Naive thymus-derived CD4-positive, alpha-beta T cell (primary cell): Measurements from ENCODE around the gene FNIP2. TPM values are rescaled to one million over a fixed set of nuclear protein-coding genes. Genes with fewer than 3 reads are reported as not detected.

Experiments used
- ATAC-seq: fragments of 150-1000 bp; cut with Tn5 transposase; 2 replicates; pipeline ENCODE4 v1.10.0; 2021; ENCODE audit warnings: mild to moderate bottlenecking, moderate library complexity
- CTCF ChIA-PET: fragments of 350-600 bp; sonication (Branson Sonifier 250); formaldehyde crosslinking; loops from one replicate; lab custom pipeline; 2021; ENCODE audit warnings: antibody characterized with exemption; lab: Charles Lee
- POLR2A ChIA-PET: fragments of 350-600 bp; sonication (Branson Sonifier 250); formaldehyde crosslinking; loops from one replicate; lab custom pipeline; 2021; ENCODE audit warnings: antibody characterized with exemption, inconsistent platforms; lab: Charles Lee
- DNase-seq, 9 donors: peaks; one replicate each; pipeline versions ENCODE4 v3.0.0 to v3.0.0-alpha.2; 2020 to 2022; ENCODE audit warnings: mixed read lengths in 1 of 9
- H3K27ac ChIP-seq: one replicate; pipeline ENCODE4 v1.7.0; 2013; ENCODE audit warnings: mild to moderate bottlenecking, low read depth, low read length, moderate library complexity
- H3K27me3 ChIP-seq, 2 donors: one replicate each; pipeline ENCODE4 v1.7.0; 2013; ENCODE audit warnings: low read length in 2 of 2, mild to moderate bottlenecking in 2 of 2, moderate library complexity in 2 of 2; ENCODE audit not compliant: control insufficient read depth in 2 of 2, insufficient read depth in 2 of 2
- H3K36me3 ChIP-seq, 3 experiments: 1 replicate in 2 of 3; 2 replicates in 1 of 3; pipeline ENCODE4 v1.7.0; 2013; ENCODE audit warnings: low read length in 3 of 3, mild to moderate bottlenecking in 3 of 3, moderate library complexity in 1 of 3; ENCODE audit not compliant: insufficient read depth in 3 of 3, control insufficient read depth in 2 of 3
- H3K4me1 ChIP-seq, 2 donors: one replicate each; pipeline ENCODE4 v1.7.0; 2013; ENCODE audit warnings: low read length in 2 of 2, mild to moderate bottlenecking in 2 of 2, moderate library complexity in 1 of 2; ENCODE audit not compliant: control insufficient read depth in 2 of 2, insufficient read depth in 2 of 2
- H3K4me3 ChIP-seq: 2 replicates; pipeline ENCODE4 v1.7.0; 2013; ENCODE audit warnings: mild to moderate bottlenecking, low read length
- H3K9me3 ChIP-seq, 3 experiments: 1 replicate in 2 of 3; 2 replicates in 1 of 3; pipeline ENCODE4 v1.7.0; 2013; ENCODE audit warnings: low read length in 3 of 3; ENCODE audit not compliant: control insufficient read depth in 2 of 3
- H3K27ac Mint-ChIP-seq, 9 donors: one replicate each; pipeline ENCODE4 v1.8.0; 2020 to 2022; ENCODE audit warnings: mixed read lengths in 9 of 9, mild to moderate bottlenecking in 8 of 9, moderate library complexity in 5 of 9, inconsistent platforms in 2 of 9
- H3K27me3 Mint-ChIP-seq, 5 donors: one replicate each; pipeline ENCODE4 v1.8.0; 2021 to 2022; ENCODE audit warnings: mixed read lengths in 5 of 5, mild to moderate bottlenecking in 1 of 5
- H3K36me3 Mint-ChIP-seq, 5 donors: one replicate each; pipeline ENCODE4 v1.8.0; 2020 to 2022; ENCODE audit warnings: mixed read lengths in 5 of 5, mild to moderate bottlenecking in 3 of 5, inconsistent platforms in 1 of 5
- H3K4me1 Mint-ChIP-seq, 7 donors: one replicate each; pipeline ENCODE4 v1.8.0; 2020 to 2022; ENCODE audit warnings: mixed read lengths in 7 of 7, mild to moderate bottlenecking in 3 of 7, inconsistent platforms in 1 of 7
- H3K4me3 Mint-ChIP-seq, 10 donors: one replicate each; pipeline ENCODE4 v1.8.0; 2020 to 2022; ENCODE audit warnings: mild to moderate bottlenecking in 10 of 10, mixed read lengths in 10 of 10, moderate library complexity in 6 of 10, inconsistent platforms in 2 of 10
- H3K9me3 Mint-ChIP-seq, 11 donors: one replicate each; pipeline ENCODE4 v1.8.0; 2020 to 2022; ENCODE audit warnings: mixed read lengths in 11 of 11, mild to moderate bottlenecking in 4 of 11, inconsistent platforms in 1 of 11, moderate library complexity in 1 of 11
- intact Hi-C, 2 donors: fragments of 100-400 bp; cut with micrococcal nuclease; formaldehyde crosslinking; loops; one replicate each; pipeline ENCODE4 v1.15.1; 2023
- polyA plus RNA-seq, 2 donors: library from polyadenylated mRNA; unstranded; fragments of 300-500 nt; fragmentation: Illumina TruSeq; gene quantifications; one replicate each; pipeline ENCODE4 v1.2.3, GENCODE V29; 2021
- total RNA-seq, 6 experiments: library from RNA in 5 of 6; stranded (reverse) in 5 of 6; gene quantifications; 1 replicate in 5 of 6; 2 replicates in 1 of 6; pipeline ENCODE4 v1.2.3 and lab custom pipeline; 2021 to 2026

The FNIP2 gene
- total and polyA plus RNA-seq, 7 experiments from 2014 or later: 2.3 to 19.5 (median 10.4) TPM

DNA sequence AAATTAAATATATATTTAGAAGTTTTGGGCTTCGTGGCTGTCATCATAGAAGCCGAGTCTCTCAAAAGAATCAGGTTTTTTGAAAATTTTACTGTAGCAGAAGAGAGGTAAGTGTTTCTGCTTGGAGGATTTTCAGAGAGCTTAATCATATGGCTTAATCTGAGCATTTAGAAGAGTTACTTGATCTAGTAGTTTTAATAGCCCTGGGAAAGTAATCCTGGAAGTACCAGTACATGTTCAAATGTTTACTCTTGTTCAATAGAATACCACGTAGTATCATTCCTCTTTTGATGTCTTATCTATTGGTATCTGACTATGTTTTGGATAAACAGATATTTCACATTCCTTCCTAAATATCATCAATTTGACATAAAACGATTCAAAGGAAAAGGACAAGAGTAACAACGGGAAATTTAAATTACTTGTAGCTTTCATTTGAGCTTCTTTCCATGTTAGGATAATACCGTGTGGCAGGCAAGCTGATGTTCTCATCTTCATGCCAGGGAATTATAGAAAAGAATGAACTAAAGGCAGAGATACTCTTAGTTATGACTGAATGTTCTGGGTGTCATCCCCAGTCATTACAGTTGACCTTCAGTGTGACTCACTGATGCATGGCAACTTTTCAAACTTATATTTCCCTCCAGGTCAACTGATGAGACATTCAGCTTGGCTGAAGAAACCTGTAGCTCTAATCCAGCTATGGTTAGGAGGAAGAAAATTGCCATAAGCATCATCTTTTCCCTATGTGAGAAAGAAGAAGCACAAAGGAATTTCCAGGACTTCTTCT is 89.8 kb downstream of the FNIP2 start:
- Histone ChIP-seq H3K27ac (no peak overlapping the region), H3K4me3 (no peak overlapping the region), H3K4me1 (no peaks in the 10 kb centered on the region), H3K36me3 (peaks cover 0 to 15% (median 0%) of the 10 kb centered on the region in 3 experiments), H3K9me3 (no peaks in the 10 kb centered on the region), H3K27me3 (no peaks in the 10 kb centered on the region)
- Mint-ChIP-seq H3K9me3 (peaks cover 0 to 1% (median 0%) of the 10 kb centered on the region in 11 donors), H3K36me3 (peaks cover 11 to 42% (median 24%) of the 10 kb centered on the region in 5 donors), H3K4me3 (no peak overlapping the region), H3K27me3 (no peaks in the 10 kb centered on the region), H3K4me1 (peaks cover 0 to 10% (median 0%) of the 10 kb centered on the region in 7 donors), H3K27ac (no peak overlapping the region)
- ChIA-PET POLR2A (no interaction called here), CTCF (interaction anchor here (0.6 to 2.4 kb wide), 3 partner anchors 145 to 345 kb away, joined by 3 to 8 read pairs (median 7); no protein-coding TSS in a partner anchor)
- intact Hi-C loops: no loop called here
- DNase-seq: no peak
- no peak for ATAC-seq

- no peak for ATAC-seq
- H3K9me3 Mint-ChIP-seq: peaks cover 0 to 1% (median 0%) of the 10 kb centered on the region in 11 donors
- Histone ChIP-seq H3K9me3 (no peaks in the 10 kb centered on the region), H3K4me1 (no peaks in the 10 kb centered on the region), H3K36me3 (peaks cover 0 to 15% (median 0%) of the 10 kb centered on the region in 3 experiments), H3K27ac (no peak overlapping the region), H3K4me3 (no peak overlapping the region), H3K27me3 (no peaks in the 10 kb centered on the region)
- H3K4me3 Mint-ChIP-seq: no peak overlapping the region
- no peak for DNase-seq
- ChIA-PET CTCF (no interaction called here), POLR2A (no interaction called here)
- intact Hi-C loops: no loop called here
- peaks cover 0 to 10% (median 0%) of the 10 kb centered on the region in 7 donors for H3K4me1 Mint-ChIP-seq
- H3K27ac Mint-ChIP-seq: no peak overlapping the region
- H3K27me3 Mint-ChIP-seq: no peaks in the 10 kb centered on the region
- H3K36me3 Mint-ChIP-seq: peaks cover 11 to 42% (median 29%) of the 10 kb centered on the region in 5 donors
Observed at GRCh38 chr4:158859661-158860060, 90.8 kb downstream of the FNIP2 start.

DNA sequence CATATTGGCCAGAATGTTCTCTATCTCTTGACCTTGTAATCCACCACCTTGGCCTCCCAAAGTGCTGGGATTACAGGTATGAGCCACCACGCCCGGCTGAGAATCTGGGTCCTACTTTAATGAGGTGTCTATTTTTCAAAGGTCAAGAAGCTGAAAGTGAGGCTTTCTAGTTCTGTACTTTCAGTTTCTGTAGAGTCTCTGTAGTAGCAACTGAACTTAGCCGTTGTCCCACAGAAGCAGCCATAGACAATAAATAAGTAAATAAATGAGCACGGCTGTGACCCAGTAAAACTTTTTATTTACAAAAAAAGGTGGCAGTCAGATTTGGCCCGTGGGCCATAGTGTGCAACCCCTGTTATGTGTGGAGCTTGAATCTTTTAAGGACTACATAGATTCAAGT is 92.0 kb downstream of the FNIP2 start:
- CTCF ChIA-PET: no interaction called here
- Histone ChIP-seq H3K4me3 (no peak overlapping the region), H3K9me3 (no peaks in the 10 kb centered on the region), H3K27me3 (no peaks in the 10 kb centered on the region), H3K4me1 (no peaks in the 10 kb centered on the region), H3K36me3 (peaks cover 0 to 15% (median 0%) of the 10 kb centered on the region in 3 experiments), H3K27ac (no peak overlapping the region)
- Mint-ChIP-seq H3K4me3 (no peak overlapping the region), H3K36me3 (peaks cover 11 to 48% (median 27%) of the 10 kb centered on the region in 5 donors), H3K4me1 (peaks cover 0 to 10% (median 0%) of the 10 kb centered on the region in 7 donors), H3K9me3 (peaks cover 0 to 1% (median 0%) of the 10 kb centered on the region in 11 donors), H3K27ac (no peak overlapping the region), H3K27me3 (no peaks in the 10 kb centered on the region)
- ATAC-seq (no peak), DNase-seq (no peak)
- POLR2A ChIA-PET: no interaction called here
- intact Hi-C loops: no loop called here

DNA sequence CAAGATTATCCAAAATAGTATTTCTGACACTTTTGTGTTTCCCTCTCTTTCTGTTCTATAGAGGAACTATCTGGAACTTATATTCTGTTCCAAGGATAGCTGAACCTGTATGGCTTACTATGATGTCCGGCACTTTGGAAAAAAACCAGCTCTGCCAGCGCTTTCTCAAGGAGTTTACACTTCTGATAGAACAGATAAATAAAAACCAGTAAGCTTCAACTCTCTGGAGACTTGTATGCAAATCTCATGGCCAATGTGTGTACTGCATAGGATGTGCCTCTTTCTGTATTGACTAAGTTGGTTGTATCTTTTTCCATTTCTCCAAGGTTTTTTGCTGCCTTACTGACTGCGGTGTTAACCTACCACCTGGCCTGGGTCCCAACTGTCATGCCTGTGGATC is 92.5 kb downstream of the FNIP2 start:
- ChIA-PET CTCF (no interaction called here), POLR2A (no interaction called here)
- H3K36me3 Mint-ChIP-seq: peaks cover 11 to 50% (median 26%) of the 10 kb centered on the region in 5 donors
- peaks cover 0 to 10% (median 0%) of the 10 kb centered on the region in 7 donors for H3K4me1 Mint-ChIP-seq
- H3K9me3 Mint-ChIP-seq: peaks cover 0 to 1% (median 0%) of the 10 kb centered on the region in 11 donors
- Histone ChIP-seq H3K9me3 (no peaks in the 10 kb centered on the region), H3K27ac (no peak overlapping the region), H3K27me3 (no peaks in the 10 kb centered on the region), H3K4me1 (no peaks in the 10 kb centered on the region), H3K4me3 (no peak overlapping the region), H3K36me3 (peaks cover 0 to 15% (median 0%) of the 10 kb centered on the region in 3 experiments)
- no peak overlapping the region for H3K4me3 Mint-ChIP-seq
- intact Hi-C loops: no loop called here
- no peak overlapping the region for H3K27ac Mint-ChIP-seq
- ATAC-seq (no peak), DNase-seq (no peak)
- H3K27me3 Mint-ChIP-seq: no peaks in the 10 kb centered on the region

DNA sequence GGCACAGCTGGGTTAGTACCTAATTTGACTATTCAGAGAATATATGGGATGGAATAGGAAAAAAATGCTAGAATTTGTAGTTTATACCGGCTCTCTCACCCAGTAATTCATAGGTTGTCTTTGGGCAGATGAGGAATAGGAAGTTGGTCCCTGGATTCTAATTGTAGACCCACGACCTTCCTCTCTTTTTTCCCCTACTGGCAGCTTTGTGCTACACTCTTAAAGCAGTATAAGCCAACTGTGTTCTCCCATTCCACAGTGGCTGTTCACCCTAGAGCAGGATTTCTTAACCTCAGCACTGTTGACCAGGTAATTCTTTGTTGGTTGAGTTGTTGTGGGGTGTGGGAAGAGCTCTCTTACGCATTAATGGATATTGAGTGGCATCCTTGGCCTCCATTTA is 92.9 kb downstream of the FNIP2 start:
- intact Hi-C loops: no loop called here
- POLR2A ChIA-PET: no interaction called here
- CTCF ChIA-PET: no interaction called here

DNA sequence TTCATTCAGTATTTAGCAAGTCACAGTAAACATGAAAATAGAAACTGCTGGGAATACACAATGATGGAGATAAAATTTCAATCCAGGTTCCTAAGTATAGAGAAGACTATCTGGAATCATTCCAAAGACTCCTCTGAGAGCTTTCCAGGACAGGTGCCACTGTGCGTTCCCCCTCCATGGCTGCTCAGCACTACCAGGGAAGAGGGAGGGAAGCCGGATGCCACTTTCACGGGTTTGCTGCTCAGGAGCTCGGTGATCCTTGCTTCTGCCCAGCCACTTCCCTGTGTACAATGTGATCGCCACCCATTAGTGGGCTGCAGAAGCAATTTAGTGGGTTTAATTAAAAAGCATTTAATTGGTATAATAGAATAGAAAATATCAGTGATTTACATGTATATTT is 94.5 kb downstream of the FNIP2 start:
- H3K27ac Mint-ChIP-seq: no peak overlapping the region

More for the DNA sequence above, 92.9 kb downstream of the FNIP2 start:
- Histone ChIP-seq H3K27ac (no peak overlapping the region), H3K4me1 (no peaks in the 10 kb centered on the region), H3K27me3 (no peaks in the 10 kb centered on the region), H3K4me3 (no peak overlapping the region), H3K9me3 (no peaks in the 10 kb centered on the region), H3K36me3 (peaks cover 0 to 15% (median 0%) of the 10 kb centered on the region in 3 experiments)
- Mint-ChIP-seq H3K36me3 (peaks cover 11 to 50% (median 26%) of the 10 kb centered on the region in 5 donors), H3K9me3 (peaks cover 0 to 1% (median 0%) of the 10 kb centered on the region in 11 donors), H3K4me3 (no peak overlapping the region), H3K27ac (no peak overlapping the region), H3K27me3 (no peaks in the 10 kb centered on the region), H3K4me1 (peaks cover 0 to 10% (median 0%) of the 10 kb centered on the region in 7 donors)
- ATAC-seq (no peak), DNase-seq (no peak)

More for the DNA sequence above, 94.5 kb downstream of the FNIP2 start:
- POLR2A ChIA-PET: no interaction called here
- Histone ChIP-seq H3K27me3 (no peaks in the 10 kb centered on the region), H3K9me3 (no peaks in the 10 kb centered on the region), H3K27ac (no peak overlapping the region), H3K4me1 (no peaks in the 10 kb centered on the region), H3K36me3 (peaks cover 0 to 19% (median 0%) of the 10 kb centered on the region in 3 experiments), H3K4me3 (no peak overlapping the region)
- DNase-seq (no peak), ATAC-seq (no peak)
- no peaks in the 10 kb centered on the region for H3K27me3 Mint-ChIP-seq
- peaks cover 0 to 1% (median 0%) of the 10 kb centered on the region in 11 donors for H3K9me3 Mint-ChIP-seq
- H3K36me3 Mint-ChIP-seq: peaks cover 15 to 59% (median 31%) of the 10 kb centered on the region in 5 donors
- intact Hi-C loops: no loop called here
- H3K4me1 Mint-ChIP-seq: peaks cover 0 to 7% (median 0%) of the 10 kb centered on the region in 7 donors
- CTCF ChIA-PET: interaction anchor here (0.9 kb wide), 1 partner anchor 11 kb away, joined by 3 read pairs; no protein-coding TSS in a partner anchor
- H3K4me3 Mint-ChIP-seq: no peak overlapping the region
